ENCODE data around the gene KLHL12.

KLHL12 gene

DNA sequence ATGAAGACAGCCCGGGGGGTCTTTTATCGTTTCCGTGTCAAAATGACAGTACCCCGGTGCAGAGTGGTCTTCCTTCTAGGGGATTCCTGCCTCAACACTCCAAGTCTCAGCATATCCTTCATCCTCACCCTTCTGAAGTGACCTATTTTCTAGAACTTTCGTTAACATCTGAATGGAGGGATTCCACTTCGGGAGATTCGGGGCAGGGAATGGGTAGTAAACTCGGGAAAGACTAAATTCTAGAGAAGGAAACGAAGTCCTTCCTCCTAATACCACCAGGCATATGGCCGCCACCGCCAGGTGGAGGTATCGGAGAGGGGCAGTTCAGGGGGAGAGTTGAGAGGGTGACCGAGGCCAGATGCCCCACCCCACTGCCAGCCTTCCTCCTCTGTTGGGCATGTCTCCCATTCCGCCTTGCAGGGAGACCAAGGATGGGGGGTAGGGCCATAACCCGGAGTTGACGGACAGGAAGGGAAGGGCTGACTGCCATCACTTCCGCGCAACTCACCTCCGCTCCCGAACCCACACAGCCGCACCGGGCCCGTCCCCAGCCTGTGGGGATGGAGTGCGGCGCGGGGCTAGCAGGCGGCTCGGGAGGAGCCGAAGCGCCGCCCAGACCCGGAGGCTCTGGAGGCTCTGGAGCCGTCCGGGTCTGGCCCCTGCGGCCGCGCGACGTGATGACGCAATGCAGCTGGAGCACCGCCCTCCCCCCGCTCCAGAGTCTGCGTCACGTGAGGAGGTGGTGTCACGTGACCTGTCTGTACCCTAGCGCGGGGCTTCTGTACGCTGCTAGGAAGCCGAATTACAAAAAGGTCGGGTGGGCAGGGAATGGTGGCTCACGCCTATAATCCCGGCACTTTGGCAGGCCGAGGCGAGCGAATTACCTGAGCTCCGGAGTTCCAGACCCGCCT is at the start of gene KLHL12:
Gene KLHL12, minus strand, starts transcription at position 654 of the 911 bp plus-strand sequence. CDS start 2,072 bp downstream, outside the sequence.
- peak; percentile 95 for DNase-seq

DNA sequence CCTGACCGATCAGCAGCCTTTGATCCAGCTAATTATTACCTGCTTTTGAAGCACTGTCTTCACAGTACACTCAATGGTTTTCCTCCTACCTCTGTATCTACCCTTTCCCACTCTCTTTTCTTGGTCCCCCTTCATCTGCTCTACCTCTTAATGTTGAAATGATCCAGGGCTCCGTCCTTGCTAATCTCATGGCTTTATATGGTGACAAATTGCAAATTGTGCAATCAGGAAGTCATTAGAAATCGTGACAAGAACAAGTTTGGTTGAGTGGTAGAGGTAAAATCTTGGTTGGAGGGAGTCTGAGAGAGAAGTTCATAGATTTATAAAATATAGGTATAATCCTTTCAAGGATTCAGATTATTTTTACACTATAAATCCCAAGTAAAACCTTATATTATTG is 49.6 kb upstream of the KLHL12 start:
- no peak for DNase-seq

DNA sequence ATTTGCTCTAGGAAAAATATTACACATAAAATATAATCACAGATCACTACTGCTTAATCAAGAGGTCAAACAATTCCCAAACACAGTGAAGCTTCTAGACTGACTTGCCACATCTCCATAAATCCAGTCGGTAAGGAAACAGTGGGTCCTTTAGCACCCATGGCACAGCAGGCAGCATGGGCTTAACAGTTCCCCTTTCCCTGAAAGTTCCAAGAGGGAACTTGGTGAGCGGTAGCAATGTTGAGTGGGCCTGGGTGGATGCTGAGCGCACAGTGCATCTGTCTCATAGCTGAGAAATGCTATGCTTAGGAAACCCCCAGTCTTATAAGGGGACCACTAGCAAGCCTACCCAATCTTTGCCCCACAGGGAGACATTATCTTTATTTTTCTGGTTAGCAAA is 47.8 kb upstream of the KLHL12 start:
- DNase-seq, result no peak

DNA sequence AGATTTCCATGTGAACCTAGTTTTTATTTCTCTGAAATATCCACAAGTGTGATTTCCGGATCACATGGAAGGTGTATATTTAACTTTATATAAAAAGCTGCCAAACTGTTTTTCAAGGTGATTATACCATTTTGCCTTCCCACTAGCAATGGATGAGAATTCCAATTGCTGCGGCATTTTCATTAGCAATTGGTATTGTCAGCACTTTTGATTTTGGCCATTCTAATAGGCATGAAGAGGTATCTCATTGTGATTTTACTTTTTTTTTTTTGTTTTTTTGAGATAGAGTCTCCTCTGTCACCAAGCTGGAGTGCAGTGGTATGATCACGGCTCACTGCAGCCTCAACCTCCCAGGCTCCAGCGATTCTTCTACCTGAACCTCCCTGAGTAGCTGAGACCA is 45.0 kb upstream of the KLHL12 start:
- no peak for DNase-seq

DNA sequence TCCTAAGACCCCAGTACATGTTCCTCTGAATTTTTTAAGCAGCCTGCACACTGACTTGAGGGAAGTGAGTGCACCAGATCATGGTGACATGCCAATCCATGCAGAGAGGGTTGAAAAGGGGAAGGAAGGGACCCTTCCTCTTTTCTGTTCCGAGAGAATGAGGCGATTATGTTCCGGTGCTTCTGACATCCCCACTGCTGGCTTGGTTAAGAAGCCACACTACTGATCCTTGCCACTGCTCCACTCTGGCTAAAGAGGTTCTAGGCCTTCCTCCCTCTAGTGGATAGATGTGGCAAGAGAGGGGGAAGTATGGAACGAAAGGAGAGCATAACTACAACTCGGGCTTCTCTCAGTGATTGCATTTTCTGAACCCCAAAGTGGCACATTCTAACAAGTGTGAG is 41.9 kb upstream of the KLHL12 start:
- peak; percentile 65 for DNase-seq

DNA sequence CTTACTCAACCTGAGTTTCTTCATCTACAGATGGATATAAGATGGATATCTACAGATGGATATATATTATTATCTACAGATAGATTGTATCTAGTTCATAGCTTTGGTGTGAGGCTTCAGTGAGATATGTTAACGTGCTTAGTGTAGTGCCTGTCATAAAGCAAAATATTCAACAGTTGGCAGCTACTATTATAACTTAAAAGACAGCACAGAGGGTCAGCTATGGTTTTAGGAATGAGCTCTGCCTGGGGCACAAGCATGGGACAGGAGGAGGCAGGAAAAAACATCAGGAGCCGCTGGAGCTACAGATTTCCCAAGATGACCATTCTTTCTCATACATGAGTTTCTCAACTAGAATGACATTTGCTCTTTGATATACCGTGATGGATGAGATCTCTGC is 41.3 kb upstream of the KLHL12 start:
- no peak for DNase-seq

DNA sequence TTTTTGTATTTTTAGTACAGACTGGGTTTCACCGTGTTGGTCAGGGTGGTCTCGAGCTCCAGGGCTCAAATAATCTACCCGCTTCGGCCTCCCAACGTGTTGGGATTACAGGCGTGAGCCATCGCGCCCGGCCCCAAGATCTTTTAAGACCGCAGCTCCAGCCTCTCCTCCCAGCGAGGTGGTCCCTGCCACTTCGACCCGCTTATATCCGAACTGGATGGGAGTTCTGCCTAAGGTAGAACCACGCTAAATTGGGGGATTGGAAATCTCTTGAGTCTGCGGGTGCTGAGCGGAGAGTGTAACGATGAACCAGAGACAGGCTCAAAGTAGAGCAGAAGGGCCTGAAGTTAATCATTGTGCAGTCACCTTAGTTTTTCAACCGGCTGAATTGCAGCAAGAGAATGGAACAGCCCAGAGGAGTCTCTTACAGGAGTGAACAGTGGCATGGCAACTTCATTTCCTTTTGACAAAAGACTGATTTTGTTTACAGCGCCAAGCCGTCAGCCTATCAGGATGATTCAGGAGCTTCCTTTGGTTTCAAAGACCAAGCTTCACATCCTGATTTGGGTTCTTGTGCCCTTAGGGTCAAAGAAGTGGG is 40.7 kb upstream of the KLHL12 start:
- DNase-seq, result peak; percentile 48

DNA sequence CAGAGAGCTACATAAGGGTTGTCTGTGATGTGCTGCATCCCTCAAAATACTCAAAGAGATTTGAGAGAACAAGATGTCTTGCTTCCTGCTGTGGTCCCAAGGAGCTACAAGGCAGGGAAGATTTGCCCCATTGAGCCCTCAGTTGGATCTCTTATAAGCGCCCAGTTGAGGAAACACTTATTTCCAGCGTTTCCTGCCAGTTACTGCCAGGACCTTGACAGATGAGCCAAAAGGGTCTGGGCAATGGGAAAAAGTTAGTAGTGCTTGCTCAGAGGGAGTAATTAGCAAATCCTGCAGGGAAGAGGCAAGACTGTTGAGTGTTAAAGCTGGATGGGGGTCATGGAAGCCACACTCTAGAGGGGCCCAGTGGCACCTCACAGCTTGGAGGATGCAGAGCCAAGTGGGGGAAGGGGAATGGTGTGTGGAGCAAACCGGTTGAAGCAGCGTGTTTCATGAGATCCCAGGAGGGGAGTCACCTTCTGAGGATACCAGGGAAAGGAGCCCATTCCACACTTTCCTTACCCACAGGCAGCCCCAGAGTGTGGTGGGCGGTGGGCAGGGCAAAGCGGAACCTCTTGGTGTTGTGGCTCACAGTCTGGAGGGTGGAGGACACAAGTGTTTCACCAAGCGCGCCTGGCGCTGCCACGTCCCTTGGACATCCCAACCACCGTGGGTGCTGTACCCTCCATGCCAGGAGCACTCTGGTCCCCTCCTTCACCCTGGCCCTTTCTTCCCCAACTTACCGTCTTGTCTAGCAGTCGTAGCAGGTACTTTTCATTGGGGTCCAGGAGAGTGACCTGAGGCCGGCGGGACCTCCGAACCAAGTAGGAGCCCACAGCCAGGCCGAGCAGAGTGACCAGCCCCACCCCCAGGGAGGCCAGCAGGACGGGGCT is 39.2 kb upstream of the KLHL12 start:
- no peak for DNase-seq

DNA sequence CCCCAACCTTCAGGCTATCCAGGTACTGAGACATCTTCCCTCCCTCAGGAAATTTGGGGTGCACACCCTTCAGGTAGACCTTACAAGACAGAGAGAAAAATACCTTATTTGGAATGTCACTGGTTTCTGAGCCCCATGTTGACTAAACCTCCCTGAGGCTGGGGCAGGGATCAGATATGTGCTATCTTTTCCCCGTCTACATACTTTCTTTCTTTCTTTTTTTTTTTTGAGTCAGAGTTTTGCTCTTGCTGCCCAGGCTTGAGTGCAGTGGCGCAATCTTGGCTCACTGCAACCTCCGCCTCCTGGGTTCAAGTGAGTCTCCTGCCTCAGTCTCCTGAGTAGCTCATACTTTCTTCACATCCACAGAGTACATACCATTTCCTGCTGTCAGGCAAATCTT is 38.4 kb upstream of the KLHL12 start:
- DNase-seq, result no peak

DNA sequence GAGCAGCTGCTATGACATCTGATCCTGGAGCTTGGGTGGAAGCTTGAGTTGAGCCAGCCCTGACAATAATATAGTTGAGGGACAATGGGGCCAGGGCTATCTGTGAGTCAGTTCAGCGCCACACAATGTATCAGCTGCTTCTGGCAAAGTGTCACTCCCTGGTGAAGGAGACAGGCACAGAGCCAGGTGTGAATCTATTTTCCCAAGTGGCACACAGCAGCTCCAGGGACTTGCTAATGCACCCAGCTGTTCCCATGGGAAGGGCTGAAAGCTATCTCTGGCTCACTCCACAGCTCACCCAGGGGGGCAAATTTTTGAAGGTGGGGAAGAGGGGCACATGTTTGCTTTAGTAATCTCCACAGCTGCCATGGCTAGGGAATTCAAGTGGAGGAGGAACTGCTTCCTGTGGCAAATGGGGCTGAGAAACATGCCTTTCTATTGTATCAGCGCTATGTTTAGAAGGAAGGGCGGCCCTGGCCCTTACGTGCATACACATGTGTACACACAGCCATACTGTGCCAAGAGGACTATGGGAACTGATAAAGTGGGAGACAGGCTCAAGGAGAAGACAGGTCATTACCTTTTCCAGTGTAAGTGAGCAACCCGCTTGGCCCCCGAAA is 37.9 kb upstream of the KLHL12 start:
- DNase-seq, result peak; percentile 81

DNA sequence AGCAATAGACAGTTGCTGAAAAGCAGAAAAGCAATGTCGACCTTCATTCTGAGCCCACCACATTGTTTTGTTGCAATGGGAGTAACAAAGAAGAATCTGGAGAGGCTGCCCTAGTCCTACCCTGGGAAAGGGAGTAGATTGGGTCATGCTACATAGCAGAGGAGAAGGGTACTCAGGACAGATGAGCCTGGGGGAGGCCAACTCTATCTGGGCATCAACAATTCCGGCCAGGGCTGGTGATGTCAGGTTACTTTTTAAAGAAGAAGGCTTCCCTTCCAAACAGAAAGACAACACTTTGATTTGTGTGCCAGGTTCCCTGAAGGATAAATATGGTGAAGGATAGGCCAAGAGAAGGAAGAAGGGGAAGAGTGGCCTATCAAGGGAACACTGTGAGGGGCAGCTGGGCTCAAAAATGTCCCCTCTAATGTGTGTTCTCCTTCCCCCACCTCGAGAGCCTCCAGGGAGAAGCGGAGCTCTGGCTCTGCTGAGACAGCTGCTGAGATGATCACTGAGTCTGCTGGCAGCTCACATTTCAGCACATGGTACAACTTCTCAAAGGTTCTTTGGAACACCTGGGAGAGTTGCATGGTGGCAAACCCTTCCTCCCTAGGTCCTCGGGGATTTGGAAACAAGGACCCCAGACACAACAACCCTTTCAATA is 34.3 kb upstream of the KLHL12 start:
- DNase-seq, result no peak

DNA sequence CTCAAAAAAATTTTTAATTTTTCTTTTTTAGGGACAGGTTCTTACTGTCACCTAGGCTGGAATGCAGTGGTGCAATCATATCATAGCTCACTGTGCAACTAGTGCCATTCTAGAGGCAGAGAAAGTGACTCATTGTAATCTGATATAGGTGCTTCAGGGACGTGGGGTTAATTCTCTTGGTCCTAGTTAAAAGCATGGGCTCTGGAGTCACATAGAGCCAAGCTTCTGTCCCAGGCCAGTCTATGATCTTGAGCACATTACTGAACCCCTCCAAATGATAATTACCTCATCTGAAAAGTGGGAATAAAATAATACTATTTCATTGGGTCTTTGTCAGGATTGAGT is 32.2 kb upstream of the KLHL12 start:
- peak; percentile 64 for DNase-seq

DNA sequence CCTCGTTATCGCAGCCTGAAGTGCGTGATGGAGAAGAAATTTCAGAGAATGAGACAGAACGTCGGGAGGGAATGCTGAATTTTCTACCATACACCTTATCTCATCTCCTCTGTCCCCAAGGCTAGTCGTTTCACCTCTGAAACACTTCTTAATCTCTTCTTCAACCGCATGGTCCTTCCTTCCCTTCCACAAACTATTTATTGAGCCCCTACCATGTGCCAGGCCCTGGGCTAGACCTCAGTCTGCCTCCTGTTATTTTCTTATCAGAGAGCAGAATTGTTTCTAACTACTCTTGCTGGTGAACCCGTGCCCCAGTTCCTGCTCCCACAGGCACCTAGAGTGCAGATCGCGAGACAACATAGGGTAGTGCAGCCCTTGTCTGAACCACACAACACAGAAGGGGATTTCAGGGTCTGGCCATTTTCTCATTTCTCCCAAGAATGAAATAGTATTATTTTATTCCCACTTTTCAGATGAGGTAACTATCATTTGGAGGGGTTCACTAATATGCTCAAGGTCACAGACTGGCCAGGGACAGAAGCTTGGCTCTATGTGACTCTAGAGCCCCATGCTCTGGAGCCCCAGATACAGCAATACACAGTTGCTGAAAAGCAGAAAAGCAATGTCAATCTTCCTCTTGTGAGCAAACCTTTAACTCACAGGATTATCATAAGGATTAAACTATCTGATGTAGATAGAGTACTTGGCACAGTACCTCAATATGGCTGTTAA is 31.7 kb upstream of the KLHL12 start:
- peak; percentile 29 for DNase-seq

DNA sequence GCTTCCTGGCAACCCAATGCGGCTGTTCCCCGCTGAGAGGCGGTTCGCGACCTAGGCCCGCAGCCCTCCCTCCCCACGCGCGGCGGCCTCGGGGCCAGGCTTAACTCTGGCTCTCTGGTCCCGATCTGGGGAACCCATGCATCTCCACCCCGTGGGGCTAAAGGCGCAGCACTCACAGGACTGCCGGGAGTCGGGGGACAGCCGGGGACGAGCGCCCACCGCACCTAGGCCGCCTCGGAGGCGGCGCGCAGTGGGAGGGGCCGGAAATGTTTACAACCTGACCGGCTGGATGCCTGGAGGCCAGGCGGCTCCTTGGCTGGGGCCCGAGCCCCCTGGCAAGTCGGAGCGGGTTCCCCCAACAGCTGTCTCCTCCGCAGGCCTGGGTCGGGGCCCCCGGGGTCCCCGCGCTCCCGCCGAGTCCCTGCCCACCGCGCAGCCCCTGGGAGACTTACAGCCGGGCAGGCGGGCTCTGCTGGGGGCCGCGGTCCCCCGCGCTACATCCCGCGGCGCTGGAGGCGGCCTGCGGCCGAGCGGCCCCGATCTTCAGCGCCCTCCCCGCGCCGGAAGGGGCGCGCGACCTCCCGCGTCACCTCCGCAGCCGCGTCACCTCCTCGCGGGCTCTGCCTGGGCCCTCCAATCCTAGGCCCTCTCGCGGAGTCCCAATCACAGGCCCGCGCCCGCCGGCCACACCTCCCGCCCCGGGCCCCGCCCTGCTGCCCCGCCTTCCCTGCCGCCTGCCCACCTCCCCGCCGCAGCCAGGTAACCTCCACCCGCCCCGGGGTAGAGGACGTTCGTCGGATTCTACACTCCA is 30.9 kb upstream of the KLHL12 start, which contains the start of gene ADIPOR1:
Gene ADIPOR1, minus strand, starts transcription at position 580 of the 811 bp plus-strand sequence. CDS start 7,242 bp downstream, outside the sequence.
- peak; percentile 86 for DNase-seq

DNA sequence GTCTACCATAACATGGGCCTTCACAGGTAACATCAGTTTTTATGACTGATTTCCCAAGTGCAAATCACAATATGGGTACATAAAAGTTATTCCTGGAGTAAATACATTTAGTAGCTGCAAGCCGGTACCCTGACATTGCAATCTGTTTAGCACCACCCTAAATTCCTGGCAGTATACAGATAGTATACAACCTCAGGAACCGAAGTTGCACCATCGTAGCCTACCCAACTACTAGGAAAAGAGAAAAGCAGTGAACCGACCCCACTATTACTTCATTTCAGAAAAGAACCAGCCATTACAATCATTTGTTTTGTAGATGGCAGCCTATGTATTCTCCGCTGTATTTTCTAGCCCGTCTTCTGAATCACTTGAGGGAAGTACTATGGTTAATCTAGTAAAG is 29.9 kb upstream of the KLHL12 start:
- no peak for DNase-seq

DNA sequence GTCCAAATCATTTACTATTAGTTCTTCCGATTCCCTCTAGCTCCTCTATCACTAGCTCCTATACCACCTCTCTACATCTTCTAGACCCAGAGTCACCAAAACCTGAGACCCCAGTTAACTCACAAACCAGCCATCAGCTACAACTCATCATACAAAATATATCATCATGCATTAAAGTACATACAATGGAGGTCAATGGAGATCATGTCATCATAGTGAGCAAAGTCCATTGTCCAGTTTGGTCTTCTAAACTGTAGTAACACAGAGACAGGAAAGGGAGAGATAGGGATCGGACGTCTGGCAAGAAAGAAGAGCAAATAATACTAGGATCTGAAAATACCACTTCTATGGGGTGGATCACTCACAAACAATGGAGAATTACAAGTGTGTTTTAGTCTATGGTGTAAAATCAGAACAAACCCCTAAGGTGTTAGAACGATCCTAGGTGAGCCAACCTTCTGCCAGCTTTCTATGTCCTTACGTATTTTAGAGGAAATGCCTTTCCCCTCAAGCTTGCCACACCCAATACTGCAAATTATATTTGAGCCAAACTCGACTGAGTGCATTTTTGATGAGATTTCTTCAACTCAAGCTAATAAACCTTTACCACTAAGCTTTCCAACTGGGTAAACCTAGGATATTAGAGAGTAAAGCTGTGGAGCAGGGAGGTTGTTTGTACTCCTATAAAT is 27.2 kb upstream of the KLHL12 start:
- no peak for DNase-seq

DNA sequence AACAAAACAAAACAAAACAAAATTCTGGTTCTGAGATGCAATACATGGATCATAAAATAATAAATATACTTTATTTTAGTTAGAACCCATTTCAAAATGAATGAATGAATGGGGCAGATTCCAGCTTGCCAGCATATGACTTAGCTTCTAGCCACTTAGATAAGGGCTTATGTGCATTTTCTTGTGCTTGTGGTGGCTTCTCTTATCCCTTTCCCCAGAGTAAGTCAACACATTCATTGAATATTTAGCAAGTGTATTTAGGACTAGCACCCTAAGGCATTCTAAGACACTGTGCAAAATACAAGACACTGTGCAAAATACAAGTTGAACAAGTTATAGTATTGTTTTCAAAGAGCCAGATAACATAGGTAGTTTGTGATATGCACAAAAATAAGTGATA is 26.4 kb upstream of the KLHL12 start:
- no peak for DNase-seq

DNA sequence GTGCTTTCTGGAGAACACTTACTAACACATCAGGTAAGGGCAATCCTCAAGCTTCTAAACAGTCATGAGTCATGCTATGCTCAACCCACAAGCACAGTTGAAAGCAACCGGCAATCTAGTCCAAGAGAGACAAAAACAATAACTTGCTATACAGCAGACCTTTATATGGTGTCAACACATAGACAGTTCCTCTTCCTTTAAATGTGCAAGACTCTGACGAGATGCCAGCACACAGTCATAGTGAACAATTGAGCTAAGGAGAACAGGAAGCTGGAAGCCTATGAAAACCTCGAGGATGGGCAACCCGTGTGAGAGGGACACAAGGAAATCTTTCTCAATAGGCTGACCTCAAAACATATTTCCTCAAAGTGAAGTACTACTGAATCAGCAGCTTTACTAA is 25.8 kb upstream of the KLHL12 start:
- no peak for DNase-seq

DNA sequence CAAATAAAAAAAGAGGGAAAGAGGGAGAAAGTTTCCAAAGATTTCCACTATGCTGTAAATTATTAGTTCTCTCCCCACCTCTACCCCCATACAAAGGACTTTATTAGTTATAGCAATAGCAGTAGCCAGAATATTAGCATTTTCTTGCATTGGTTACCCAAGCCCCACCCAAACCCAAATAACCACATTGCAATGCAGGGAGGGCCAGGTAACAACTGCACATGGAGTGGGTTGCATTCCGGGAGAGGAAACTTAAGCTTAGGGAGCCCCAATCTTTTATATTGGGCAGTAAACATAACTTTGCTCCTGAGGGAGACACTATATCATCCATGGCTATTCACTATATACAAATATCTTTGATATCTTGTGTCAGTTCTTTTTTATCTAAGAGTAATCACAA is 25.1 kb upstream of the KLHL12 start:
- no peak for DNase-seq

DNA sequence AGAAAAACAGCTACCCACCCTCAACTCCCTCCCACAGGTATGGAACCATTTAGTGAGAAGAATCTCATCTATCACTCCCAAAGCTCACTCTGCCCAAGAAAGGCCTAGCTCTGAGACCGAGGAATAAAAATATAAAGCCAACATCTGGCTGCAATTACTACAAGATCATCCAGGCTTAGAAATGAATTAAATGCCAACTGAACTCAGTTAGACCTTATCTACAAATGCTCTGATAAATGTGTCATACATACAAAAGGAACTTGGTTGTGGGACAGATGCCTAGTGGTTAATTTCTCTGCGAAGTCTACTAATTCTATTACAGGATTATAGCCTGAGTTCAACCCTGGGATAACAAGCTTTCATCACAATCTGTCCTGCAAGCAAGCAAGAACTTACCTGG is 24.4 kb upstream of the KLHL12 start:
- DNase-seq, result no peak
